Hematopoietic multipotent progenitor cell treated with erythropoietin and hydrocortisone succinate and interleukin-3 and kit ligand, for 8 days (in vitro differentiated cells): ENCODE results near the gene TAMM41.
"Not testable (repeated sequence)": the region's sequence is repeated elsewhere in the genome, so short reads cannot be mapped to it uniquely, and the experiment has no call there.

Experiments used
- DNase-seq: peaks from one replicate; pipeline ENCODE4 v3.0.0-alpha.2; 2015

Gene TAMM41

DNA sequence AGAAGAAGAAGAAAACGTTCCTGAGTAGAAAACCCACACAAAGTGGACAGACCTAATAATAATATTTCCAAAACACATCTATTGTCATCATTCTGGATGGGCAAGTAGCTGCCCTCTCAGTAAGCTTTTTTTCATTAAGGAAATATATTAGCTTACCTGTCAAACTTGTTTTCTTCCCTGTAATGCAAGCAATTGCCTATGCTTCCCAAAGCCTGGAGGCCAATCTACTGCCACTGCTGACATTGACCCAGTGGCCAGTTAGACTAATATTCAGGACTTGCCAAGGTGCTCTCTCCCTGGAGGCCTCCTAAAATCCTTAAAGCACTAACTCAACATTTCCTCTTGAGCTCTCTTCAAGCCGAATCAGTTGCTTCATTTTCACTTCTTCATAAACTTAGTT is 86.7 kb downstream of the TAMM41 start:
- DNase-seq = no peak

DNA sequence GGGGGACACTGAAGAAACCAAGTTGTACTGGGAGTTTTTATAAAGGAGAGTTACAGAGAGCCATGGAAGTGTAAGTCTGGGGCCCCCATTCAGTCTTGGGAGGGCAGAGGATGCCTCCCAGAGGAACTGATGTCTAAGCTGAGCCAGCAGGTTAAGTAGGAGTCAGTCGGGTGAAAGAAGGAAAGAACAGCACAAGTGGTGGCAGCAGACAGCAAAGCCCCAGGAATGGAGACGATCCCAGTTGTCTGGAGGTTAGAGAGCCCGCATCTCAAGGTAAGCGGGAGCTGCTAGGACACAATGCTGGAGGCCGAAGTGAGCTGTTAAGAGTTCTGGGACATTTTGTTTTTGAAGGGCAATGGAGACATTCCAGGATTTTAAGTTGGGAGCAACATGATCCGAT is 88.8 kb downstream of the TAMM41 start:
- DNase-seq = no peak

DNA sequence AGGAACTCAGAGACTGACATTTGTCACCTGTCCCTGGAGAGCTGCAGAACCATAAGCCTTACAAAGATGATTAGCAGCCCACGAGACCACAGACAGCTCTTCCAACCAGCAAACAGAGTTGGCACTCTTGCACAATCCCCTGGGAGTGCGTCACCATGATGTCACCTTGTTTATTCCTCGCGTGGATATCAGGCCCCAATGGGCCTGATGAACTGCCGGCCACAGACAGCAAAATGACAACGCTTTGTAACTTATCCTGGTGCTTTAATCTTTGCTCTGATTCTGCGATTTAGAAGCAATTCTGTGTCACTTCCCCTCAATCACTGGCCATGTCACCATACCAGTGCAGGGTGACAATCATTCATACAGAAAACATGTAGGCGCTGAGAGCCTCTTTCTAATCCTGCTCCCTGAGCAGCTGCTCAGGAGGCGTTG is 89.2 kb downstream of the TAMM41 start:
- no peak for DNase-seq

DNA sequence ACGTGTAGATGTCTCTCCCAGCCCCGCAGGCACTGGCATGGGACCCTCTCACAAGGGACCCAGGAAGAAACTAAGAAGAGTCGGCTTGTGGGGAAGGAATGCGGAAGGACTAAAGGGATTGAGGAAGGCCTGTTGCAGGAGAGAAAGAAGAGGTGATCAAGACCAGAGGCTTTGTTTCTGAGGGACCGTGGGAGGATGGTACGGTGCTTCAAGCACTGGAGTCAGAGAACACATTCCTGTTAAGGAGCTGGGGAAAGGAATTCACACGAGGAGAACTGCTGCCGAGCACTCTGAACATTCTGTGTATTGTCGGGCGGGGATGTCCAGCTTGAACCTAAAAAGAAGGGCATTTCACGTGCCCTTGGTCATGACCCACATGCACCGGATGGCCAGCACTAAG is 91.4 kb downstream of the TAMM41 start:
- no peak for DNase-seq

DNA sequence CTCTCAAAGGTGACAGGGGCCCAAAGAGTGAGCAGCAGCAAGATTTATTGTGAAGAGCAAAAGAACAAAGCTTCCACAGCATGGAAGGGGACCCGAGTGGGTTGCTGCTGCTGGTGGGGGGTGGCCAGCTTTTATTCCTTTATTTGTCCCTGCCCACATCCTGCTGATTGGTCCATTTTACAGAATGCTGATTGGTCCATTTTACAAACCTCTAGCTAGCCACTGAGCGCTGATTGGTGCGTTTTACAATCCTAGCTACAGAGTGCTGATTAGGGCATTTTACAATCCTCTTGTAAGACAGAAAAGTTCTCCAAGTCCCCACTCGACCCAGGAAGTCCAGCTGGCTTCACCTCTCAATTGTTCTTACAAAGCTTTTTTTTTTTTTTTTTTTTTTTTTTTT is 94.4 kb downstream of the TAMM41 start:
- DNase-seq = not testable (repeated sequence)

DNA sequence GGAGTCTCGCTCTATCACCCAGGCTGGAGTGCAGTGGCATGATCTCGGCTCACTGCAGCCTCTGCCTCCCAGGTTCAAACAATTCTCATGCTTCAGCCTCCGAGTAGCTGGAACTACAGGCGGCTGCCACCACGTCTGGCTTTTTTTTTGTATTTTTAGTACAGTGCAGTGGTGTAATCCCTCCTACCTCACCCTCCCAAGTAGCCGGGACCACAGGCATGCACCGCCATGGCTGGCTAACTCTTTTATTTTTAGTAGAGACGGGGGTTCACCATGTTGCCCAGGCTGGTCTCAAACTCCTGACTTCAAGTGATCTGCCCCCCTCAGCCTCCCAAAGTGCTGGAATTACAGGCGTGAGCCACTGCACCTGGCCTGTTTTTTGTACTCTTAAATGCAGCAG is 98.4 kb downstream of the TAMM41 start:
- DNase-seq = not testable (repeated sequence)
